ENCODE results near the gene CLIC2.
"Not testable (repeated sequence)": the region's sequence is repeated elsewhere in the genome, so short reads cannot be mapped to it uniquely, and the experiment has no call there.

The CLIC2 gene

DNA sequence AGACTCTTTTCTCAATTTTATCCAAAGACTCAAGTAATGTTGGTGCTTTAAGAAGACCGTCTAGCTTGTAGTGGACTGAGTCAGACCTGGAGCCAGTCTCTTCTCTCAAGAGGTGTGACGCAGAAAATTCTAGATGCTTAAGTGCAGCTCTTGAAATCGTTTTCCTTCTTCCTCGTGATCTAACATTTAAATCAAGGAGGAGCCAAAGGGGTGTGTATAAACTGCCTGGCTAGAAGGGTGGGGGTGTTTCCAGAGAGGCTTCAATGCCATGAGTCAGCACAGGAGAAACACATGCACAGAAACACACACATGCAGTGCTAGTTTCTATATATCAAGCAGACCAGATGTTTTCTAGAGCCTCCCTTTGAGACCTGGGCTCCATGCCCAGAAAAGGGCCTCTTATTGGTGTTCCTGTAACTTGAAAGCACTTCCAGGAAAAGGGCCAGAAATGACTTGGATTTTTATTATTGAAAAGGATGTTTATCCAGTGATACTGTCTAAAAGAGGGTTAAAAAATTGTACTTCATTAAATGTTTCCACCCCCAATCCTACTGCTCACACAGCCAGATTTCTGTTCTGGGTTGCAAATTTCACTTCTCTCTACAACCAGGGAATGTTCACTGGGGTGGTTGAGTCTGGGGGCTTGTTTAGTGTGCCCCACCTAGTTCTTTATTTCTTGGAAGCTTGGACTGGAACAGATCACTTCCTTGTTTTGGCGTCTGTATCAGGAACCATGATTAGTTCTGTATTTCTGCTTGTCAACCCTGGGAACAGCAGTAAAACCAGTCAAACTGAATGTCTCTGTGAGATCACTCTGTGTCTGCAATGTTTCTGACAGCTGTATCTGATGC is at the start of gene CLIC2:
TSS of gene CLIC2 (minus strand) at position 129 of the 851 bp plus-strand sequence. CDS start 187 bp downstream, outside the sequence.
- DNase-seq, result no peak

GRCh38 chrX:155382529-155382967 is 48.1 kb upstream of the CLIC2 start:
- not testable (repeated sequence) for DNase-seq

DNA sequence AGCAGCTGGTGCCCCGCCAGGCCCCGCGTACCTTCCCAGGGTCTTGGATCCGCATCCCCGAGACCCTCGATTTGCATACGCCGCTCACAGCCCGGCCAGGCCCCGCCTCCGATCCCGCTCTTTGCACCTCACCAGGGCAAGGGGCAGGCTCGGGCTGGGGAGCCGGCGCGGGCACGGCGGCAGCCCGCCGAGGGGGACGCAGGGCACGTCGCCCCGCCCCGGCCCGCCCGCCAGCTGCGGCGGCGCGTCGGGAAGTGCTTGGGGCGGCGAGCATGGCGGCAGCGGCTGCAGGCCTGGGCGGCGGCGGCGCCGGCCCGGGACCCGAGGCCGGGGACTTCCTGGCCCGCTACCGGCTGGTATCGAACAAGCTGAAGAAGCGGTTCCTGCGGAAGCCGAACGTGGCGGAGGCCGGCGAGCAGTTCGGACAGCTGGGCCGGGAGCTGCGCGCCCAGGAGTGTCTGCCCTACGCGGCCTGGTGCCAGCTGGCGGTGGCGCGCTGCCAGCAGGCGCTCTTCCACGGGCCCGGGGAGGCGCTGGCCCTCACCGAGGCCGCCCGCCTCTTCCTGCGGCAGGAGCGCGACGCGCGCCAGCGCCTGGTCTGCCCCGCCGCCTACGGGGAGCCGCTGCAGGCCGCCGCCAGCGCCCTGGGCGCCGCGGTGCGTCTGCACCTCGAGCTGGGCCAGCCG is 47.6 kb upstream of the CLIC2 start, which contains the start of gene F8A2:
TSS of gene F8A2 (plus strand) at position 253 of the 686 bp plus-strand sequence. CDS start at position 273, 20 bp downstream.
- not testable (repeated sequence) for DNase-seq

- DNase-seq, result not testable (repeated sequence)
These were observed 45.4 kb upstream of the CLIC2 start for GRCh38 chrX:155379802-155380201.

DNA sequence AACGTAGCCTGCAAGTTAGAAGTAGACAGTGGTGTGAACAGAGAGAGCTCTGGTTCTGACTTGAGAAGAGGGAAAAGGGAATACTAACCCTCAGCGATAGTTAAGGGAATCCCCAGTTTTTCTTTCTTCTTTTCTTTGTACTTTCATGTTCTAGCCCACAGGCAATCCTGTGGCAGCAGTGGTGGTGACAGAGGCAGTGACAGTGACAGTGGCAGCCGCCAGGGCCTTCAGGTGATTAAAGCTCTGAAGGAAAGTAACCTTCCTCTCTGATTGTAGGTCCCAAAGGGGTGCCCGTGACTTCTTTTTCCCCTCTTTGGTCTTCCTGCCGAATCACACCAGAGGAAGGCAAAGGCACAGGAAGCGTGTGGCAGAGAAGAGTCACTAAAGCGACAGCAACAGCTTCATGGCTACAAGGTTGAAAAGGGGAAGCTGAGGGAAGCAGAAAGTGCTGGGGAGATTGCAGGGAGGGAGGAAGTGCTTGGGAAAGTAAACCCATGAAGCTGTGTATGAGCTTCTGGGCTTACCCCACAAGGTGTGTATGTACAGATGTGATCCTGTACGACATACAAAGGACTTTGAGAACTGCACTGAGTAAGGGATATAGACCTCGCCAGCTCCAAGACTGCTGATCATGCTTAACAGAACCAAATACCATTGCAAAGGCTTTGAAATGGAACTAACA is 39.5 kb upstream of the CLIC2 start:
- not testable (repeated sequence) for DNase-seq

- DNase-seq, result not testable (repeated sequence)
These were observed 29.3 kb upstream of the CLIC2 start for GRCh38 chrX:155363712-155364111.

- DNase-seq, result not testable (repeated sequence)
These were observed 15.0 kb upstream of the CLIC2 start for GRCh38 chrX:155349448-155349847.

DNA sequence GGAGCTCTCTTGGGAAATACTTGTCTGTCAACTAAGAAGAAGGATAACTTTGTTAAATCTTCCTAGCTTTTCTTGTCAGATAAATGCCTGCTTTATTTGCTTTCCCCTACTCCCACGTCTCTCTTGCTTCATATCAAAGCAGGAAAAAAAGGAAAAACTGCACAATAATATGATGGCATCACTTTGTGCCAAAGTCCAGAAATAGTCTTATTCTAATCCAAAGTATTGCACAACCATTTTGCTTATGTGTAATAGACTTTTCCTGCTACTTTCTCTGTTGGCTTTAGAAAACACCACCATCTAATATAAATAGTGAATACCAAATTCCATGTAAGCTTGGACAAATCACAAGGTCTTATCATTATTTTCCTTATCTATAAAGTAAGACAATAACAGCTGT is 11.3 kb upstream of the CLIC2 start:
- DNase-seq, result not testable (repeated sequence)

- DNase-seq, result not testable (repeated sequence)
These were observed 911 bp upstream of the CLIC2 start for GRCh38 chrX:155335337-155335712.

- no peak for DNase-seq
These were observed 792 bp downstream of the CLIC2 start for GRCh38 chrX:155333544-155334100.

- no peak for DNase-seq
These were observed 3.4 kb downstream of the CLIC2 start for GRCh38 chrX:155330992-155331391.

DNA sequence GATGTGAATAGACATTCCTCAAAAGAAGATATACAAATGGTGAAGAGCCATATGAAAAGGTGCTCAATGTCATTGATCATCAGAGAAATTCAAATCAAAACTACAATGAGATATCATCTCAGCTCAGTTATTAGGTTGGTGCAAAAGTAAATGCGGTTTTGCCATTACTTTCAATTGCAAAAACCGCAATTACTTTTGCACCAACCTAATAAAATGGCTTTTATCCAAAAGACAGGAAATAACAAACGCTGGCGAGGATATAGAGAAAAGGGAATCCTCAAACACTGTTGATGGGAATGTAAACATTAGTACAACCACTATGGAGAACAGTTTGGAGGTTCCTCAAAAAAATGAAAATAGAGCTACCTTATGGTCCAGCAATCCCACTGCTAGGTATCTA is 5.1 kb downstream of the CLIC2 start:
- DNase-seq, result no peak

GRCh38 chrX:155326610-155327009 is 7.8 kb downstream of the CLIC2 start:
- no peak for DNase-seq

DNA sequence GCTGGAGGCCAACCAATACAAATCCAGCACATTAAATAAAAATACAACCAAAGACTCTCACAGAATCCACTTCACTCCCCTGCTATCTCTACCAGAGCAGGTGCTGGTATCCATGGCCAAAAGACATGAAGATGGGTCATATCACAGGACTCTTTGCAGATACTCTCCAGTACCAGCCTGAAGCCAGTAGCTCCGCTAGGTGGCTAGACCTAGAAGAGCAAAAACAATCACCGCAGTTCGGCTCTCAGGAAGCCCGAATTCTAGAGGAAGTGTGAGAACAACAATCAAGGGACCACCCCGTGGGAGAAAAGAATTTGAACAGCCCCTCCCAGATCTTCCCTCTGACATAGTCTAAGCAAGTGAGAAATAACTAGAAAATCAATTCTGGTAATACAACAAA is 20.2 kb downstream of the CLIC2 start:
- DNase-seq, result no peak

DNA sequence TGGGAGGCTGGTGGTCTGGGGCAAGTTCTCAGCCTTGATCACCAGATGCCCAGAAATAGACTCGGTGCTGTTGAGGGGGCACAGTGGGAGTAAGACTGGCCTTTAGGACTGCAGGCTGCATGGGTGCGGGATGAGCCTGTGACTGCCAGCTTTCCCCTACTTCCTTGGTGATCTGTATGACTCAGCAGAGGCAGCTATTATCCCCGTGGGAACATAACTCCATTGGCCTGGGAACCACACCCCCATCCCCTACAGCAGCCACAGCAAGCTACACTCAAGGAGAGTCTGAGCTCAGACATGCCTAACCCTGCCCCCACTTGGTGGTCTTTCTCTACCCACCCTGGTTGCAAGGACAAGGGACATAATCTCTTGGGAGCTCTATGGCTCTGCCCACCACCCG is 20.6 kb downstream of the CLIC2 start:
- DNase-seq, result no peak

DNA sequence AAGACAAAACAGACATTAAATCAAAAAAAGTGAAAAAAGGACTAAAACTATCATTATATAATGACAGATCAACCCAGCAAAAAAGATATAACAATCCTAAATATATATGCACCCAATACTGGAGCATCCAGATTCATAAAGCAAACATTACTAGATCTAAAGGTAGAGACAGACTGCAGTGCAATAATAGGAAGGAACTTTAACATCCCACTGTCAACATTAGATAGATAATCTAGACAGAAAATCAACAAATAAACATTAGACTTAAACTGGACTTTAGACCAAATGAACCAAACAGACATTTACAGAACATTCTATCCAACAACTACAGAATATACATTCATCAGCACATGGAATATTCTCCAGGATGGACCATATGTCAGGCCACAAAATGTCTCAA is 40.6 kb downstream of the CLIC2 start:
- no peak for DNase-seq

GRCh38 chrX:155279873-155280272 is 54.5 kb downstream of the CLIC2 start:
- no peak for DNase-seq

DNA sequence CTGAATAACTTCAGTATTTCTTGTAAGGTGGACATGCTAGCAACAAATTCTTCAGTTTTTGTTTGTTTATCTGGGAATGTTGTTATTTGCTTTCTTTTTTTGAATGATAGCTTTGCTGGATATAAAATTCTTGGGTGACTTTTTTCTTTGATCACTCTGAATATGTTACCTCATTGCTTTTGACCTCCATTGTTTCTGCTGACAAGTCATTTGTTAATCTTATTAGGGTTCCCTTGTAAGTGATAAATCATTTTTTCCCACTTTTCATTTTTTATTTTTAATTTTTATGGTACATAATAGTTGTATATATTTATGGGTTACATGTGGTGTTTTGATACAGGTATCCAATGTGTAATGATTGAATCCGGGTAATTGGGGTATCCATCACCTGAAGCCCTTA is 63.4 kb downstream of the CLIC2 start:
- DNase-seq, result no peak

- DNase-seq, result not testable (repeated sequence)
These were observed 66.4 kb downstream of the CLIC2 start for GRCh38 chrX:155267995-155268394.

DNA sequence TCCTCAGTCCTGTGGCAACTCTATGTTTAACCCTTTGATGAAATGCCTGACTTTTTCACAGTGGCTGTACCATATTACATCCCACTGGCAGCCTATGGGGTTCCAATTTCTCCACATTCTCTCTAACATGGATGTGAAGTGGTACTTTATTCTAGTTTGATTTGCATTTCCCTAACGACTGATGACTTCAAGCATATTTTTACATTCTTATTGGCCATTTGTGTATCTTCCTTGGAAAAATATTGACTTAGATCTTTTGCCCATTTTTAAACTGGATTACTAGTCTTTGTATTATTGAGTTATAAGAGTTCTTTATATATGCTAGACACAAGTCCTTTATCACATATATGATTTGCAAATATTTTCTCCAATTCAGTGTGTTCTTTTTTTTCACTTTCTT is 68.0 kb downstream of the CLIC2 start:
- no peak for DNase-seq

DNA sequence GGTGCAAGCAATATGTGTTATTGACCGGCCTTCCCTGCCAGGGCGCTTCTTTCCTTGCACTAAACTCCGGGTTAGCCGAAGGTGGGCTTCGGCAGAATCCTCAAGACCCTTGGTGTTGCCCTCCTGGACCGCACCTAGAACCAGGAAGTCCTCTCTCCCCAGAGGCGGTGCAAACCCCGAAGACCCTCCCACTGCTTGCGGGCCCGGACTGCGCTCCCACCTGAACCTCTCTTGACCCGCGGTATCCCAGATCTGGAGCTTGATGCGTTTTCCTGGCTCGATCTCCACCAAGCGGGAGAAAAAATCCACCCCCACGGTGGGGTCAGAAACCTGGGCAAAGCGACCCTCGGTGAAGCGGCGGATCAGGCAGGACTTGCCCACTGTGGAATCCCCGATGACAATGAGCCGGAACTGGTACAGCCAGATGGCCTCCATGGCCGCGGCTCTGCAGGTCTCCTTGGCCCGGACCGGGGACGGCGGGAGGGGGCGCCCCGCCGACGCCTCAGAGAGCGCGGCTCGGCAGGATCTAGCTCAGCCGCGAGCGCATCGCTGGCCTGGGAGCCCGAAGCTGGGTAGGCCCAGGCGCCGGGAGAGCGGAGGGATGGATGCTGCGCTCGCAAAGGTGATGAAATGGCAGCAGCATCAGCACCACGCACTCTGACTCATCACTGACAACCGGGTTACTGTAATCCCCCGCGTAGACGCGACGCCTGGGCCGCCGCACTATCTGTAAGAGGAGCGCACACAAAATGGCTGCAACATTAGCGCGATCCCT is 70.4 kb downstream of the CLIC2 start, which contains the start of gene RAB39B:
TSS of gene RAB39B (minus strand) at position 638 of the 775 bp plus-strand sequence. CDS start at position 435, 203 bp downstream.
- peak; percentile 69 for DNase-seq
